WTC11 (cell line): ENCODE data around the gene MCRS1.

Source experiments
- ATF2 ChIP-seq: sonication (generic); formaldehyde crosslinking; IDR thresholded peaks from 2 replicates; pipeline ENCODE4 v1.8.1; 2022; ENCODE audit warnings: low read depth, missing genetic modification reagents, borderline replicate concordance
- ETV6 ChIP-seq: sonication (generic); formaldehyde crosslinking; IDR thresholded peaks from 2 replicates; pipeline ENCODE4 v1.8.1; 2022; ENCODE audit warnings: mild to moderate bottlenecking, missing genetic modification reagents
- GABPB1 ChIP-seq: sonication (generic); formaldehyde crosslinking; IDR thresholded peaks from 2 replicates; pipeline ENCODE4 v1.8.1; 2023; ENCODE audit warnings: mild to moderate bottlenecking, missing genetic modification reagents
- MAX ChIP-seq: sonication (generic); formaldehyde crosslinking; IDR thresholded peaks from 2 replicates; pipeline ENCODE4 v1.8.0; 2022; ENCODE audit warnings: mild to moderate bottlenecking, missing genetic modification reagents
- MLX ChIP-seq: sonication (generic); formaldehyde crosslinking; IDR thresholded peaks from 2 replicates; pipeline ENCODE4 v1.8.1; 2023; ENCODE audit warnings: mild to moderate bottlenecking, missing genetic modification reagents, moderate library complexity
- NR3C1 ChIP-seq: sonication (generic); formaldehyde crosslinking; conservative IDR thresholded peaks from 2 replicates; pipeline ENCODE4 v1.8.1; 2023; ENCODE audit warnings: low read depth, mild to moderate bottlenecking, missing genetic modification reagents
- TCF7 ChIP-seq: sonication (generic); formaldehyde crosslinking; IDR thresholded peaks from 2 replicates; pipeline ENCODE4 v1.8.0; 2022; ENCODE audit warnings: mild to moderate bottlenecking, low read depth, missing genetic modification reagents, moderate library complexity
- TEAD4 ChIP-seq: sonication (generic); formaldehyde crosslinking; IDR thresholded peaks from 2 replicates; pipeline ENCODE4 v1.8.0; 2022; ENCODE audit warnings: mild to moderate bottlenecking, missing genetic modification reagents
- ZNF138 ChIP-seq: sonication (generic); formaldehyde crosslinking; conservative IDR thresholded peaks from 2 replicates; pipeline ENCODE4 v1.8.1; 2022; ENCODE audit warnings: mild to moderate bottlenecking, moderate library complexity, missing genetic modification reagents
- ZNF317 ChIP-seq: sonication (generic); formaldehyde crosslinking; IDR thresholded peaks from 2 replicates; pipeline ENCODE4 v1.8.1; 2023; ENCODE audit warnings: low read depth, mild to moderate bottlenecking, moderate library complexity, missing genetic modification reagents, borderline replicate concordance
- TF ChIP-seq, protein P1 (sequence below): fragments of 200-600 bp; IDR thresholded peaks from 2 replicates; pipeline ENCODE4 v1.8.0; 2022; ENCODE audit warnings: antibody characterized with exemption
- TF ChIP-seq, protein P2 (sequence below): sonication (generic); formaldehyde crosslinking; IDR thresholded peaks from 2 replicates; pipeline ENCODE4 v1.8.0; 2022; ENCODE audit warnings: mild to moderate bottlenecking, missing genetic modification reagents
- TF ChIP-seq, protein P3 (sequence below): sonication (generic); formaldehyde crosslinking; IDR thresholded peaks from 2 replicates; pipeline ENCODE4 v1.8.0; 2022; ENCODE audit warnings: mild to moderate bottlenecking, missing genetic modification reagents

GRCh38 chr12:49541911-49542505 is 25.9 kb downstream of the MCRS1 start:
- TF ChIP-seq, protein P1, sequence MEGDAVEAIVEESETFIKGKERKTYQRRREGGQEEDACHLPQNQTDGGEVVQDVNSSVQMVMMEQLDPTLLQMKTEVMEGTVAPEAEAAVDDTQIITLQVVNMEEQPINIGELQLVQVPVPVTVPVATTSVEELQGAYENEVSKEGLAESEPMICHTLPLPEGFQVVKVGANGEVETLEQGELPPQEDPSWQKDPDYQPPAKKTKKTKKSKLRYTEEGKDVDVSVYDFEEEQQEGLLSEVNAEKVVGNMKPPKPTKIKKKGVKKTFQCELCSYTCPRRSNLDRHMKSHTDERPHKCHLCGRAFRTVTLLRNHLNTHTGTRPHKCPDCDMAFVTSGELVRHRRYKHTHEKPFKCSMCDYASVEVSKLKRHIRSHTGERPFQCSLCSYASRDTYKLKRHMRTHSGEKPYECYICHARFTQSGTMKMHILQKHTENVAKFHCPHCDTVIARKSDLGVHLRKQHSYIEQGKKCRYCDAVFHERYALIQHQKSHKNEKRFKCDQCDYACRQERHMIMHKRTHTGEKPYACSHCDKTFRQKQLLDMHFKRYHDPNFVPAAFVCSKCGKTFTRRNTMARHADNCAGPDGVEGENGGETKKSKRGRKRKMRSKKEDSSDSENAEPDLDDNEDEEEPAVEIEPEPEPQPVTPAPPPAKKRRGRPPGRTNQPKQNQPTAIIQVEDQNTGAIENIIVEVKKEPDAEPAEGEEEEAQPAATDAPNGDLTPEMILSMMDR: no peak
- TF ChIP-seq, protein P2, sequence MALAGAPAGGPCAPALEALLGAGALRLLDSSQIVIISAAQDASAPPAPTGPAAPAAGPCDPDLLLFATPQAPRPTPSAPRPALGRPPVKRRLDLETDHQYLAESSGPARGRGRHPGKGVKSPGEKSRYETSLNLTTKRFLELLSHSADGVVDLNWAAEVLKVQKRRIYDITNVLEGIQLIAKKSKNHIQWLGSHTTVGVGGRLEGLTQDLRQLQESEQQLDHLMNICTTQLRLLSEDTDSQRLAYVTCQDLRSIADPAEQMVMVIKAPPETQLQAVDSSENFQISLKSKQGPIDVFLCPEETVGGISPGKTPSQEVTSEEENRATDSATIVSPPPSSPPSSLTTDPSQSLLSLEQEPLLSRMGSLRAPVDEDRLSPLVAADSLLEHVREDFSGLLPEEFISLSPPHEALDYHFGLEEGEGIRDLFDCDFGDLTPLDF (CRISPR knock-in tag): no peak
- TF ChIP-seq ETV6 (CRISPR knock-in tag): no peak
- TF ChIP-seq, protein P3, sequence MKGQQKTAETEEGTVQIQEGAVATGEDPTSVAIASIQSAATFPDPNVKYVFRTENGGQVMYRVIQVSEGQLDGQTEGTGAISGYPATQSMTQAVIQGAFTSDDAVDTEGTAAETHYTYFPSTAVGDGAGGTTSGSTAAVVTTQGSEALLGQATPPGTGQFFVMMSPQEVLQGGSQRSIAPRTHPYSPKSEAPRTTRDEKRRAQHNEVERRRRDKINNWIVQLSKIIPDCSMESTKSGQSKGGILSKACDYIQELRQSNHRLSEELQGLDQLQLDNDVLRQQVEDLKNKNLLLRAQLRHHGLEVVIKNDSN: no peak
- no peak for TF ChIP-seq TCF7
- no peak for TF ChIP-seq ZNF138
- no peak for TF ChIP-seq NR3C1 (CRISPR knock-in tag)
- TF ChIP-seq ATF2 (CRISPR knock-in tag): no peak
- no peak for TF ChIP-seq MAX (CRISPR knock-in tag)
- TF ChIP-seq ZNF317 (CRISPR knock-in tag): no peak
- TF ChIP-seq GABPB1 (CRISPR knock-in tag): no peak
- TF ChIP-seq TEAD4: no peak
- no peak for TF ChIP-seq MLX (CRISPR knock-in tag)
